SK-N-SH (cell line): ENCODE data around the gene MKRN2. TPM values are rescaled to one million over a fixed set of nuclear protein-coding genes. Genes with fewer than 3 reads are reported as not detected.

Experiments used
- CTCF ChIA-PET: fragments of 300-600, 350-600 bp; formaldehyde crosslinking; extraction: SDS; loops from one replicate; lab custom pipeline; 2021; lab: Yijun Ruan, JAX
- POLR2A ChIA-PET: fragments of 350-600 bp; sonication (Branson Sonifier 250); formaldehyde crosslinking; extraction: SDS; loops from one replicate; lab custom pipeline; 2020; ENCODE audit warnings: antibody characterized with exemption, inconsistent platforms; lab: Yijun Ruan, JAX
- DNase-seq: peaks from one replicate; pipeline ENCODE4 v3.0.0; 2012
- H2AFZ ChIP-seq: fragments of 200-600 bp; sonication (generic); 2 replicates; pipeline ENCODE4 v1.8.1; 2016; ENCODE audit warnings: antibody characterized with exemption, mild to moderate bottlenecking, low read depth
- H3F3A ChIP-seq: fragments of 200-600 bp; sonication (generic); replicated peaks from 2 replicates; pipeline ENCODE3; 2016; ENCODE audit warnings: antibody characterized with exemption, mild to moderate bottlenecking; ENCODE audit not compliant: insufficient read depth
- H3K27ac ChIP-seq, 2 experiments: fragments of 200-500 bp in 1 of 2; fragments of 200-600 bp in 1 of 2; sonication (Bioruptor generic) in 1 of 2; sonication (generic), shearing (Covaris generic) in 1 of 2; 2 replicates each; pipeline versions ENCODE4 v1.5.1 to v1.6.1; 2014 to 2016; ENCODE audit warnings: low read depth in 2 of 2, inconsistent platforms in 1 of 2, low read length in 1 of 2, mild to moderate bottlenecking in 1 of 2, mixed read lengths in 1 of 2
- H3K27me3 ChIP-seq: fragments of 200-600 bp; sonication (generic), shearing (Covaris generic); 2 replicates; pipeline ENCODE4 v1.6.1; 2016; ENCODE audit warnings: mixed run types; ENCODE audit not compliant: insufficient read depth
- H3K36me3 ChIP-seq, 2 experiments: fragments of 200-500 bp in 1 of 2; fragments of 200-600 bp in 1 of 2; sonication (Bioruptor generic) in 1 of 2; sonication (generic) in 1 of 2; replicated peaks in 1 of 2; 2 replicates each; pipeline versions ENCODE3 to v1.5.1; 2014 to 2016; ENCODE audit warnings: low read length in 1 of 2, mild to moderate bottlenecking in 1 of 2; ENCODE audit not compliant: insufficient read depth in 2 of 2, control insufficient read depth in 1 of 2
- H3K4me1 ChIP-seq, 2 experiments: fragments of 200-500 bp in 1 of 2; fragments of 200-600 bp in 1 of 2; sonication (Bioruptor generic) in 1 of 2; sonication (generic), shearing (Covaris generic) in 1 of 2; 2 replicates each; pipeline versions ENCODE4 v1.5.1 to v1.6.1; 2014 to 2016; ENCODE audit warnings: low read depth in 1 of 2, low read length in 1 of 2, mixed run types in 1 of 2; ENCODE audit not compliant: insufficient read depth in 2 of 2, control insufficient read depth in 1 of 2
- H3K4me2 ChIP-seq: fragments of 200-600 bp; sonication (generic), shearing (Covaris generic); 2 replicates; pipeline ENCODE4 v1.6.1; 2017; ENCODE audit warnings: mixed run types
- H3K4me3 ChIP-seq, 2 experiments: fragments of 200-500 bp in 1 of 2; fragments of 200-600 bp in 1 of 2; sonication (Bioruptor generic) in 1 of 2; sonication (generic), shearing (Covaris generic) in 1 of 2; 2 replicates each; pipeline versions ENCODE4 v1.5.1 to v1.8.1; 2014 to 2016; ENCODE audit warnings: low read depth in 2 of 2, inconsistent platforms in 1 of 2, low read length in 1 of 2, mild to moderate bottlenecking in 1 of 2, mixed read lengths in 1 of 2, moderate library complexity in 1 of 2
- H3K79me2 ChIP-seq: fragments of 200-600 bp; sonication (generic); 2 replicates; pipeline ENCODE4 v1.8.1; 2017; ENCODE audit warnings: mild to moderate bottlenecking; ENCODE audit not compliant: insufficient read depth
- H3K9ac ChIP-seq: fragments of 200-600 bp; sonication (generic); 2 replicates; pipeline ENCODE4 v1.6.1; 2017; ENCODE audit warnings: mixed run types
- H3K9me2 ChIP-seq: fragments of 200-600 bp; sonication (generic); 2 replicates; pipeline ENCODE4 v1.6.1; 2017; ENCODE audit warnings: mixed run types
- H3K9me3 ChIP-seq: fragments of 200-600 bp; sonication (generic); 2 replicates; pipeline ENCODE4 v1.6.1; 2017; ENCODE audit warnings: mixed run types, mild to moderate bottlenecking, moderate library complexity
- H4K20me1 ChIP-seq: fragments of 200-600 bp; sonication (generic); 2 replicates; pipeline ENCODE4 v1.6.1; 2017; ENCODE audit warnings: mild to moderate bottlenecking, mixed run types; ENCODE audit not compliant: insufficient read depth
- CTCF ChIP-seq: fragments of 200-600 bp; sonication (generic); IDR thresholded peaks from 2 replicates; pipeline ENCODE4 v1.6.1; 2017; ENCODE audit warnings: antibody characterized with exemption, mild to moderate bottlenecking, moderate library complexity
- ELF1 ChIP-seq: IDR thresholded peaks from 2 replicates; pipeline ENCODE4 v1.4.0; 2012
- FOXJ3 ChIP-seq: sonication (generic); formaldehyde crosslinking; IDR thresholded peaks from 2 replicates; pipeline ENCODE4 v1.5.1; 2020; ENCODE audit warnings: mild to moderate bottlenecking, missing genetic modification reagents
- FOXM1 ChIP-seq: IDR thresholded peaks from 2 replicates; pipeline ENCODE4 v1.4.0; 2012; ENCODE audit warnings: low read depth, mild to moderate bottlenecking
- MAX ChIP-seq: IDR thresholded peaks from 2 replicates; pipeline ENCODE4 v1.4.0; 2012; ENCODE audit warnings: low read depth
- MEF2A ChIP-seq: IDR thresholded peaks from 2 replicates; pipeline ENCODE4 v1.4.0; 2012; ENCODE audit warnings: low read depth, borderline replicate concordance
- MXI1 ChIP-seq: IDR thresholded peaks from 2 replicates; pipeline ENCODE4 v1.6.1; 2012; ENCODE audit warnings: mild to moderate bottlenecking, low read depth, low read length, improper control_type of control experiment
- NRF1 ChIP-seq: IDR thresholded peaks from 2 replicates; pipeline ENCODE4 v1.6.1; 2012; ENCODE audit warnings: low read depth, mild to moderate bottlenecking, low read length
- PBX3 ChIP-seq: IDR thresholded peaks from 2 replicates; pipeline ENCODE4; 2012
- POLR2AphosphoS5 ChIP-seq: IDR thresholded peaks from 2 replicates; pipeline ENCODE4 v1.6.1; 2012; ENCODE audit warnings: low read depth, low read length
- REST ChIP-seq: IDR thresholded peaks from 2 replicates; pipeline ENCODE4 v1.6.1; 2012; ENCODE audit warnings: mild to moderate bottlenecking, low read depth, low read length, moderate library complexity
- RFX5 ChIP-seq: IDR thresholded peaks from 2 replicates; pipeline ENCODE4 v1.6.1; 2012; ENCODE audit warnings: mild to moderate bottlenecking, improper control_type of control experiment, low read length
- RXRA ChIP-seq: IDR thresholded peaks from 2 replicates; pipeline ENCODE4 v1.4.0; 2012; ENCODE audit warnings: low read depth, mild to moderate bottlenecking, borderline replicate concordance
- SIN3A ChIP-seq: IDR thresholded peaks from 2 replicates; pipeline ENCODE4 v1.6.1; 2012; ENCODE audit warnings: low read depth, mild to moderate bottlenecking, low read length, moderate library complexity, borderline replicate concordance
- TAF1 ChIP-seq: IDR thresholded peaks from 2 replicates; pipeline ENCODE4 v1.6.1; 2012; ENCODE audit warnings: low read depth, mild to moderate bottlenecking, low read length, moderate library complexity, borderline replicate concordance
- TCF12 ChIP-seq: IDR thresholded peaks from 2 replicates; pipeline ENCODE4 v1.4.0; 2012
- USF1 ChIP-seq: IDR thresholded peaks from 2 replicates; pipeline ENCODE4 v1.4.0; 2012; ENCODE audit warnings: low read depth, borderline replicate concordance
- USF2 ChIP-seq: fragments of 150-350 bp; IDR thresholded peaks from 2 replicates; pipeline ENCODE4 v1.6.1; 2017; ENCODE audit warnings: antibody characterized with exemption, low read length, low read depth, borderline replicate concordance
- ZBTB33 ChIP-seq: IDR thresholded peaks from 2 replicates; pipeline ENCODE4 v1.4.0; 2012; ENCODE audit warnings: low read depth, borderline replicate concordance
- WGBS: methylation state at CpG from one replicate; pipeline ENCODE4 v1.1.6; 2017; ENCODE audit warnings: low lambda C conversion rate; 5-methylcytosine and 5-hydroxymethylcytosine counted together
- polyA plus RNA-seq, 3 experiments: library from polyadenylated mRNA; depleted of rRNA; stranded (reverse); fragments of >200 nt; gene quantifications; 2 replicates each; pipeline ENCODE4 v1.2.3, GENCODE V29; 2012

MKRN2 gene
- polyA plus RNA-seq, 1 of the 3 experiments (the other 2 are of a cell fraction): 29.8 TPM

GRCh38 chr3:12557473-12558100 is 700 bp downstream of the MKRN2 start:
- H3K9me2 ChIP-seq: no peaks in the 10 kb centered on the region
- H3K36me3 ChIP-seq: no peaks in the 10 kb centered on the region
- peaks cover 48% of the 10 kb centered on the region for H4K20me1 ChIP-seq
- TF ChIP-seq NRF1 (no peak), PBX3 (no peak), USF2 (no peak), TCF12 (no peak), TAF1 (no peak), ZBTB33 (no peak), REST (no peak), SIN3A (no peak), FOXJ3 (no peak), MAX (no peak), MXI1 (no peak), MEF2A (no peak), CTCF (no peak), USF1 (no peak), ELF1 (no peak), FOXM1 (no peak), RXRA (no peak), RFX5 (no peak), POLR2AphosphoS5 (no peak)
- H3K79me2 ChIP-seq: peaks cover 57% of the 10 kb centered on the region
- no peaks in the 10 kb centered on the region for H3F3A ChIP-seq
- H3K9ac ChIP-seq: peak overlapping the region; percentile 87
- H3K4me1 ChIP-seq: peaks cover 8 to 16% of the 10 kb centered on the region in 2 experiments; a peak in 3 of 4 replicates
- POLR2A ChIA-PET: interaction anchor here (1.2 kb wide), 1 partner anchor 27 kb away, joined by 4 read pairs; no protein-coding TSS in a partner anchor
- CTCF ChIA-PET: interaction anchor here (1.1 to 1.6 kb wide), 2 partner anchors 58 to 279 kb away, joined by 3 to 4 read pairs; no protein-coding TSS in a partner anchor
- peak overlapping the region; percentile 77; the same call in 1 of the 2 replicates for H2AFZ ChIP-seq
- H3K4me2 ChIP-seq: peak overlapping the region; percentile 74
- no peaks in the 10 kb centered on the region for H3K9me3 ChIP-seq
- no peaks in the 10 kb centered on the region for H3K27me3 ChIP-seq
- 2% methylated on average over 18 of the region's 18 CpGs for WGBS
- peak overlapping the region; percentile 92 to 94 for H3K4me3 ChIP-seq
- DNase-seq: no peak
- H3K27ac ChIP-seq: peak overlapping the region; percentile 93 to 96
